GM20000 (cell line): ENCODE measurements around the gene ZNF557.

ENCODE experiments used
- DNase-seq: peaks from one replicate; pipeline ENCODE4 v3.0.0; 2012; ENCODE audit warnings: low spot score
- TF ChIP-seq, protein P1 (sequence below): IDR thresholded peaks from 2 replicates; pipeline ENCODE4 v1.5.1; 2012; ENCODE audit warnings: mild to moderate bottlenecking, control low read depth; ENCODE audit errors: extremely low read depth, missing control alignments

ZNF557 gene

DNA sequence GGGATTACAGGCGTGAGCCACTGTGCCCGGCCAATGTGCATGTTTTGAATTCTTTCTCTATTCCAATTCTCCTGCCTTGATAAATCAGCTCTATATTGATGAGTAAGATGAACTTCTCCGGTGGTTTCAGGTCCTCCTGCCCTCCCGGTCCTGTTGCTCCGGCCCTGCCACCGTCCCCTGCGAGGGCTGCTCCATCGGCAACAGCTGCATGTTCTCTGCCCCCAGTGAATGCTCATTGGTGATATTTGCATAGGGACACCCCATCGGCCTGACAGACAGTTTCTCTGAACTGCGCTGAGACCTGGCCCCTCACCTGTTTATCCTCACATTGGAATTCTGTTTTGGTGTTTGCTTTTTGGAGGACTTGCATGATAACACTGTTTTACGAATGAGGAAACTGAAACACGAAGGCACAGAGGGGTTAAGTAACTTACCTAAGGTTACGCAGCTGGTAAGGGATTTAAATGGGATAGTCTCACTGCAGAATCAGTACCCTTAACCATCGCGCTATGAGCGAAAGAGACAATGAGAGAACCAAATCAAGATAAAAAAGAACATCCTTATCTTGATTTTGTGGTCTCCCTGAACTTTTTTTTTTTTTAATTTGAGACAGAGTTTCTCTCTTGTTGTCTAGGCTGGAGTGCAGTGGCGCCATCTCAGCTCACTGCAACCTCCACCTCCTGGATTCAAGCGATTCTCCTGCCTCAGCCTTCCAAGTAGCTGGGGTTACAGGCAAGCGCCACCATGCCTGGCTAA, 32.2 kb downstream of the ZNF557 start:
- DNase-seq = no peak
- TF ChIP-seq, protein P1, sequence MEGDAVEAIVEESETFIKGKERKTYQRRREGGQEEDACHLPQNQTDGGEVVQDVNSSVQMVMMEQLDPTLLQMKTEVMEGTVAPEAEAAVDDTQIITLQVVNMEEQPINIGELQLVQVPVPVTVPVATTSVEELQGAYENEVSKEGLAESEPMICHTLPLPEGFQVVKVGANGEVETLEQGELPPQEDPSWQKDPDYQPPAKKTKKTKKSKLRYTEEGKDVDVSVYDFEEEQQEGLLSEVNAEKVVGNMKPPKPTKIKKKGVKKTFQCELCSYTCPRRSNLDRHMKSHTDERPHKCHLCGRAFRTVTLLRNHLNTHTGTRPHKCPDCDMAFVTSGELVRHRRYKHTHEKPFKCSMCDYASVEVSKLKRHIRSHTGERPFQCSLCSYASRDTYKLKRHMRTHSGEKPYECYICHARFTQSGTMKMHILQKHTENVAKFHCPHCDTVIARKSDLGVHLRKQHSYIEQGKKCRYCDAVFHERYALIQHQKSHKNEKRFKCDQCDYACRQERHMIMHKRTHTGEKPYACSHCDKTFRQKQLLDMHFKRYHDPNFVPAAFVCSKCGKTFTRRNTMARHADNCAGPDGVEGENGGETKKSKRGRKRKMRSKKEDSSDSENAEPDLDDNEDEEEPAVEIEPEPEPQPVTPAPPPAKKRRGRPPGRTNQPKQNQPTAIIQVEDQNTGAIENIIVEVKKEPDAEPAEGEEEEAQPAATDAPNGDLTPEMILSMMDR = no peak

DNA sequence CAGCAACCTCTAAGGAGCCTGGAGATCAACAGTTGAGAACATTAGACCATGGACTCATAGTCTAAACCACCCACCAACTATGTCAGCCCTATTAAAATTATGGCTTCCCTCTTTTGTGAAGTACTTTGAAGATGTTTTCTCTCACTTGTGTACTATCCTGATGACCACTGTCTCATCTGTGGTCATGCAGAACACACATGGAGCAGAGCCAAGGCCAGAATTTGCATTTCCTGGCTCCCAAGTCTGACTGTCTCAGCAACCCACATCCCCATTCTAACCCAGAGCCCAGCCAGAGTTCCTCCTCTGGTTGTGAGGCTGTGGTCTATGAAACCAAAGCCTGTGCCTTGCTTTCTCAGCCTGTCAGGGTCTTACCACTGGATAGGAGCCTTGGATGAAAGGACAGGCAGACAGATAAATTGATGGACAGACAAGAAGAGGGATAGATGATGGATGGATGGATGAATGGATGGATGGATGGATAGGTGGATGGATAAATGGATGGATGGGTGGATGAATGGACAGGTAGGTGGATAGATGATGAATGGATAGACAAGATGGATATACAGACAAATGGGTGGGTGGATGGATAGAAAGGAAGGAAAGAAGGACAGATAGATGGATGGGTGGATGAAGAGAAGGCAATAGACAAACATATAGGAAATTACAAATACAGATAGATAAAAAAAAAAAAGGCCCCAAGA, 35.4 kb downstream of the ZNF557 start:
- DNase-seq = no peak
- TF ChIP-seq, protein P1 = no peak

DNA sequence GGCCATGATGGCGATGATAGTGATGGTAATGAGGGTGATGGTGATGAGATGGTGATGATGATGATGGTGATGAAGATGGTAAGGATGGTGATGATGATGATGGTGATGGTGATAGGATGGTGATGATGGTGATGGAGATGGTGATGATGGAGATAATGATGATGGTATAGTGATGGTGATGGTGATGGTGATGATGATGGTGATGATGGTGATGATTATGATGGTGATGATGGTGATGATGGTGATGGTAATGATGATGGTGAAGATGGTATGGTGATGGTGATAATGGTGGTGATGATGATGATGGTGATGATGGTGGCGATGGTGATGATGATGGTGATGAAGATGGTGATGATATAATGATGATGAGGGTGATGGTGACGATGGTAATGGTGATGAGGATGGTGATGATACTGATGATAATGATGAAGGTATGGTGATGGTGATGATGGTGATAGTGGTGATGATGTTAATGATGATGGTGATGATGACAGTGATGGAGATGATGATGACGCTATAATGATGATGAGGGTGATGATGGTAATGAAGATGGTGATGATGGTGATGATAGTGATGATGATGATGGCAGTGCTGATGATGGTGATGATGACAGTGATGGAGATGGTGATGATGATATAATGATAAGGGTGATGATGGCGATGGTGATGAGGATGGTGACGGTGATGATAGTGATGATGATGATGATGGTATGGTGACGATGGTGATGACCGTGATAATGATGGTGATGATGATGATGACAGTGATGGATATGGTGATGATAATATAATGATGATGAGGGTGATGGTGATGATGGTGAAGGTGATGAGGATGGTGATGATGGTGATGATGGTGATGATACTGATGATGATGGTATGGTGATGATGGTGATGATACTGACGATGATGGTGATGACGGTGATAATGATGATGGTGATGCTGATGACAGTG, 37.5 kb downstream of the ZNF557 start:
- TF ChIP-seq, protein P1 = no peak
- DNase-seq = no peak

DNA sequence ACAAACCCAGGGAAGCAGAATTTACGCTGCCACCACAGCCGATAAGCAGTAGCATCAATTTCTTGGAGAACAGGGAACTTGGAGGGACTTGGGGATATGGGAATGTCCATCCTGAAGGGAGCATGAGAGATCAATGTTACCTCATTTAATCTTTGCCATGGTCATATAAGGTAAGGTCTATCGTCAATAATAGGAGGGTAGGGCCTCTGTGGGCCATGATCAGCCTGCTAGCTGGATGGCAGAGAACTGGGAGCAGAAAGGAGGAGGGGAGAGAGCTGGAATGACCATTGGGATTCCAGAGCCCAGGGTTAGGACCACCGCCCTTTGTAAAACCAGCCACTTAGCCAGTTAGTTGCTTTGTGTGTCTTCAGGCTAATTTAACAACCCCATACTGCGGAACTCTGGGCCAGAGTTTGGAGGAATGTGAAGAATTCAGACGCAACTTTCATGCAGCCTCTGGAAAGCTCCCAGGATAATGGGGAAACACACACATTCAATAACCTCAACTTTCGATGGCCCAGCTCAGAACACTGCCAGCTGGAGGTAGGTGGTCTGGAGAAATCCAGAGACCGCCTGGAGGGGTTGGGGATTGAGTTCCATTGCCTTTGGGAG, 40.3 kb downstream of the ZNF557 start:
- no peak for DNase-seq
- TF ChIP-seq, protein P1 = no peak

DNA sequence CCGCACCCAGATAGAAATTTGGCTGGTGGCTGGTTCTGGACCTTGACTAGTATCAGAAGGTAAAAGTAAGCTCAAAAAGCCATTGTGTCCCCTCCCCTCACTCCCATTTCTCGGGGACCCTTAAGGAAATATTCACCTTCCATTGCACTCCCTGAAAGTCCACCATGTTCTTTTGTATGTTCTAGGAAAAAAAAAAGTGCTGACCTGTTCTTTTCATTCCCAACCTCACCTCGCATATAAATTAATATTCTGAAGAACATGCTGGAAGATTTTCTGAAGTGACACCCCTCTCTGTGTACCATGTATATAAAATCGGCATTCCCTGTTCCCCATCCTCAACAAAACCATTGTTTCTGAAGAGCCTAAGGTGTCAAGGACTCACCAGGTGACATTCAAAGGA, 43.2 kb downstream of the ZNF557 start:
- TF ChIP-seq, protein P1 = no peak
- no peak for DNase-seq

DNA sequence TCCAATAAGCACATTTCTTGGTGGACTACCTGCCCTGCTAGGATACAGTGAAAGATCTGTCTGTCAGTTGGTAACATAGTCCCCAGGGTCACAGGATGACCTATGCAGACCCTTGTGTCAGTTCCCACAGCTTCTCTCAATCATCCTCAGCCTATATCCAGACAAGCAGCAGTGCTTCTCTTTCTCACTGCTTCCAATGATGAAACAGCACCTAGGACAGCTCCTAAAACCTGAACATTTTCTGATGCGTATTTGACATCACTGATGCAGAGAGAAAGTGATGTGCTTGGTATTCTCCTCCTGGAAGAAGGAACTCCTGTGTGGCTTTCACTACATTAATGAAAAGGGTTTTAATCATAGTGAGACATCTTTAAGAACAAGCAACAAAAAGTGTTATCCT, 43.7 kb downstream of the ZNF557 start:
- DNase-seq = no peak
- TF ChIP-seq, protein P1 = no peak
